GM11168 (cell line): ENCODE results near the gene SPTBN5.

Source experiments
- in situ Hi-C: fragments of 300-500 bp; cut with MboI; formaldehyde crosslinking; loops from one replicate; pipeline ENCODE4 v1.12.0; 2022; ENCODE audit warnings: low sequenced_read_pairs; ENCODE audit not compliant: unreplicated experiment

Gene SPTBN5

GRCh38 chr15:41893422-41894250, at the start of gene SPTBN5:
TSS of gene SPTBN5 (minus strand) at chr15:41894053. CDS start at chr15:41893497, 556 bp downstream.
- in situ Hi-C loops = no loop called here

- in situ Hi-C loops = no loop called here
These were observed 49.0 kb upstream of the SPTBN5 start for GRCh38 chr15:41942886-41943285.

GRCh38 chr15:41941644-41942415, 48.0 kb upstream of the SPTBN5 start:
- in situ Hi-C loops = no loop called here

- in situ Hi-C loops = no loop called here
These were observed 46.6 kb upstream of the SPTBN5 start for GRCh38 chr15:41940441-41940857.

- in situ Hi-C loops = no loop called here
These were observed 46.1 kb upstream of the SPTBN5 start for GRCh38 chr15:41939986-41940385.

GRCh38 chr15:41937568-41937923, 43.7 kb upstream of the SPTBN5 start:
- in situ Hi-C loops = no loop called here

GRCh38 chr15:41936649-41937567, 43.1 kb upstream of the SPTBN5 start:
- in situ Hi-C loops = no loop called here

GRCh38 chr15:41936155-41936554, 42.3 kb upstream of the SPTBN5 start:
- in situ Hi-C loops = no loop called here

- in situ Hi-C loops = no loop called here
These were observed 41.7 kb upstream of the SPTBN5 start for GRCh38 chr15:41935566-41936020.

- in situ Hi-C loops = no loop called here
These were observed 41.0 kb upstream of the SPTBN5 start for GRCh38 chr15:41934843-41935242.

GRCh38 chr15:41933771-41934170, 39.9 kb upstream of the SPTBN5 start:
- in situ Hi-C loops = no loop called here

- in situ Hi-C loops = no loop called here
These were observed 39.5 kb upstream of the SPTBN5 start for GRCh38 chr15:41933326-41933725.

- in situ Hi-C loops = no loop called here
These were observed 38.8 kb upstream of the SPTBN5 start for GRCh38 chr15:41932511-41933289.

- in situ Hi-C loops = no loop called here
These were observed 38.2 kb upstream of the SPTBN5 start for GRCh38 chr15:41932101-41932500.

- in situ Hi-C loops = no loop called here
These were observed 37.0 kb upstream of the SPTBN5 start for GRCh38 chr15:41930867-41931222.

- in situ Hi-C loops = no loop called here
These were observed 36.5 kb upstream of the SPTBN5 start for GRCh38 chr15:41930221-41930866.

GRCh38 chr15:41928637-41929620, 35.1 kb upstream of the SPTBN5 start:
- in situ Hi-C loops = no loop called here

- in situ Hi-C loops = no loop called here
These were observed 34.2 kb upstream of the SPTBN5 start for GRCh38 chr15:41928100-41928499.
